Thyroid gland (tissue), 4 donors: Measurements from ENCODE around the gene ABCB7. TPM values are rescaled to one million over a fixed set of nuclear protein-coding genes. Genes with fewer than 3 reads are reported as not detected.

ENCODE experiments used
- DNase-seq, 2 donors: peaks; one replicate each; pipeline ENCODE4 v3.0.0-alpha.2; 2019
- H3K27ac ChIP-seq, 3 donors: fragments of 200-600 bp; sonication (generic); 1 replicate in 2 of 3; 2 replicates in 1 of 3; pipeline ENCODE4 v1.5.1; 2016 to 2019; ENCODE audit warnings: mild to moderate bottlenecking in 1 of 3, moderate library complexity in 1 of 3
- H3K27me3 ChIP-seq: fragments of 200-600 bp; sonication (generic); one replicate; pipeline ENCODE4 v1.5.1; 2019
- H3K36me3 ChIP-seq, 2 donors: fragments of 200-600 bp; sonication (generic); one replicate each; pipeline ENCODE4 v1.5.1; 2016 to 2019
- H3K4me1 ChIP-seq, 2 donors: fragments of 200-600 bp; sonication (generic); one replicate each; pipeline ENCODE4 v1.5.1; 2017 to 2019
- H3K4me3 ChIP-seq, 3 donors: fragments of 200-600 bp; sonication (generic); replicated peaks in 1 of 3; 1 replicate in 2 of 3; 2 replicates in 1 of 3; pipeline ENCODE4 v1.5.1; 2016; ENCODE audit warnings: mild to moderate bottlenecking in 1 of 3
- H3K9me3 ChIP-seq: fragments of 200-600 bp; sonication (generic); one replicate; pipeline ENCODE4 v1.5.1; 2017
- CTCF ChIP-seq, 6 experiments: fragments of 200-600 bp in 3 of 6; fragments of 450-650 bp in 3 of 6; sonication (generic) in 3 of 6; IDR thresholded peaks; one replicate each; pipeline ENCODE4 v1.5.1; 2016 to 2019; ENCODE audit warnings: antibody characterized with exemption in 6 of 6, mild to moderate bottlenecking in 2 of 6, inconsistent platforms in 1 of 6, moderate library complexity in 1 of 6
- POLR2A ChIP-seq, 2 donors: fragments of 450-650 bp; IDR thresholded peaks; one replicate each; pipeline ENCODE4 v1.6.1; 2017; ENCODE audit warnings: antibody characterized with exemption in 2 of 2, mild to moderate bottlenecking in 2 of 2, moderate library complexity in 1 of 2
- WGBS, 2 donors: methylation state at CpG; one replicate each; pipeline ENCODE4 v1.1.5; 2017; 5-methylcytosine and 5-hydroxymethylcytosine counted together
- intact Hi-C: fragments of 100-400 bp; cut with DNase I; formaldehyde crosslinking; loops from one replicate; pipeline ENCODE4 v1.15.1; 2023
- total RNA-seq, 4 donors: library from RNA; depleted of rRNA; stranded (reverse); fragments of >200 nt; gene quantifications; one replicate each; pipeline ENCODE4 v1.2.3, GENCODE V29; 2016

ABCB7 gene
- total RNA-seq, 4 donors from 2014 or later = 30.8 to 75.6 (median 46.4) TPM

GRCh38 chrX:75156531-75156945 is 455 bp upstream of the ABCB7 start:
- no peaks in the 10 kb centered on the region for H3K9me3 ChIP-seq
- H3K4me1 ChIP-seq = peaks cover 0 to 5% of the 10 kb centered on the region in 2 donors
- peak overlapping the region in 2 of 3 donors; percentile 40 to 71 for H3K4me3 ChIP-seq
- H3K27me3 ChIP-seq = no peaks in the 10 kb centered on the region
- peak in 1 of 2 donors; percentile 1 for DNase-seq
- H3K27ac ChIP-seq = peak overlapping the region; percentile 51 to 75 (median 61)
- H3K36me3 ChIP-seq = no peaks in the 10 kb centered on the region
- TF ChIP-seq POLR2A (IDR thresholded peaks at IDR 0.05) = no peak
- TF ChIP-seq CTCF (IDR thresholded peaks at IDR 0.05) = no peak
- WGBS, 2 donors = 10 to 11% methylated on average over 7 of the region's 7 CpGs
- intact Hi-C loops = no loop called here

DNA sequence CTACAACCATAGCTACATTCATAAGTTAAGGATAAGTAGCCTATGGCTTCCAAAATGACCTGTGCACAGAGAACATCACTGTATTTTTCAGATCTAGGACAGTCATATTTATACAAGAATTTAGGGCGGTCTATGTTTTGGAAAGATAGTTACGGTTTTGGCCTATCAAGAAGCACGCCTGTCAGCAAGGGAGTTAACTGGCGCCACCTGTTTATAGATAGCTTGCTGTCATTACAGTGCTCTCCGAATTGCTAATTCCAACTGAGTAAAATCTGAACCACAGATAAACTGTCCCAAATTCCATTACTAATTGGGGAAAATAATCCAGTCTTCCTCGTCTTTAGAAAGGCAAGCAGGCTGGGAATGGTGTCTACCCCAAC is 646 bp downstream of the ABCB7 start:
- TF ChIP-seq CTCF (IDR thresholded peaks at IDR 0.05) (no peak), POLR2A (IDR thresholded peaks at IDR 0.05) (no peak)
- Histone ChIP-seq H3K9me3 (no peaks in the 10 kb centered on the region), H3K27me3 (no peaks in the 10 kb centered on the region), H3K4me3 (peak overlapping the region in 2 of 3 donors; percentile 40 to 71), H3K27ac (peak overlapping the region in 1 of 3 donors; percentile 75), H3K4me1 (peaks cover 0 to 5% of the 10 kb centered on the region in 2 donors), H3K36me3 (no peaks in the 10 kb centered on the region)
- intact Hi-C loops = no loop called here
- WGBS, 2 donors = 2 to 3% methylated on average over 6 of the region's 6 CpGs
- no peak for DNase-seq

- DNase-seq = no peak
- H3K27ac ChIP-seq = no peak overlapping the region
- TF ChIP-seq CTCF (IDR thresholded peaks at IDR 0.05) = no peak
- no peak for TF ChIP-seq POLR2A (IDR thresholded peaks at IDR 0.05)
- intact Hi-C loops = no loop called here
- no peak overlapping the region for H3K4me3 ChIP-seq
- H3K4me1 ChIP-seq = peaks cover 0 to 5% of the 10 kb centered on the region in 2 donors
- WGBS, 2 donors = 62 to 79% methylated on average over 1 of the region's 1 CpG
- no peaks in the 10 kb centered on the region for H3K27me3 ChIP-seq
- no peaks in the 10 kb centered on the region for H3K36me3 ChIP-seq
- H3K9me3 ChIP-seq = no peaks in the 10 kb centered on the region
Observed at GRCh38 chrX:75154871-75155270, 1.2 kb downstream of the ABCB7 start.

- WGBS, 2 donors = 93 to 94% methylated on average over 3 of the region's 3 CpGs
- Histone ChIP-seq H3K27me3 (no peaks in the 10 kb centered on the region), H3K4me1 (peaks cover 0 to 5% of the 10 kb centered on the region in 2 donors), H3K4me3 (no peak overlapping the region), H3K36me3 (no peaks in the 10 kb centered on the region), H3K9me3 (no peaks in the 10 kb centered on the region), H3K27ac (no peak overlapping the region)
- intact Hi-C loops = no loop called here
- TF ChIP-seq POLR2A (IDR thresholded peaks at IDR 0.05) = no peak
- no peak for TF ChIP-seq CTCF (IDR thresholded peaks at IDR 0.05)
- DNase-seq = no peak
Observed at GRCh38 chrX:75151827-75152592, 4.1 kb downstream of the ABCB7 start.

DNA sequence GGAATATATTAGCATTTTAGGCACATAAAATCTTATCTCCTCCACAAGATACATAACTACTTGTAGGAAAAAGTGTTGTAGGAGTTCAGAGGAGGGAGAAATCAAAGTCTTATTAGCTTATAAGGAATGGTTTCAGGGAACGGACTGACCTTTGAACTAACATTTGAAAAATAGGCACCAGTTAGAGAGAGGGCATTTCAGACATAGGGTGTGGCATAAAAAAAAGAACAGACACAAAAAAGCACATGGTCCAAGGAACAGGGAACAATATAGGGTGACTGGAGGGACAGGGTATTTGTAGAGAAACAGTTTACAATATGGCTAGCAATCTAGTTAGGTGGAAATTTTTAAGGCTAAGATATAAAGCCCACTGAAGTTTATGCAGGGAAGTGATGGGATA is 6.4 kb downstream of the ABCB7 start:
- Histone ChIP-seq H3K27me3 (no peaks in the 10 kb centered on the region), H3K27ac (no peak overlapping the region), H3K9me3 (no peaks in the 10 kb centered on the region), H3K4me1 (no peaks in the 10 kb centered on the region), H3K4me3 (no peak overlapping the region), H3K36me3 (no peaks in the 10 kb centered on the region)
- no peak for DNase-seq
- TF ChIP-seq CTCF (IDR thresholded peaks at IDR 0.05) (no peak), POLR2A (IDR thresholded peaks at IDR 0.05) (no peak)
- 94 to 96% methylated on average over 1 of the region's 1 CpG for WGBS, 2 donors
- intact Hi-C loops = no loop called here
